ENCODE measurements around the gene CLIC5.

CLIC5 gene

DNA sequence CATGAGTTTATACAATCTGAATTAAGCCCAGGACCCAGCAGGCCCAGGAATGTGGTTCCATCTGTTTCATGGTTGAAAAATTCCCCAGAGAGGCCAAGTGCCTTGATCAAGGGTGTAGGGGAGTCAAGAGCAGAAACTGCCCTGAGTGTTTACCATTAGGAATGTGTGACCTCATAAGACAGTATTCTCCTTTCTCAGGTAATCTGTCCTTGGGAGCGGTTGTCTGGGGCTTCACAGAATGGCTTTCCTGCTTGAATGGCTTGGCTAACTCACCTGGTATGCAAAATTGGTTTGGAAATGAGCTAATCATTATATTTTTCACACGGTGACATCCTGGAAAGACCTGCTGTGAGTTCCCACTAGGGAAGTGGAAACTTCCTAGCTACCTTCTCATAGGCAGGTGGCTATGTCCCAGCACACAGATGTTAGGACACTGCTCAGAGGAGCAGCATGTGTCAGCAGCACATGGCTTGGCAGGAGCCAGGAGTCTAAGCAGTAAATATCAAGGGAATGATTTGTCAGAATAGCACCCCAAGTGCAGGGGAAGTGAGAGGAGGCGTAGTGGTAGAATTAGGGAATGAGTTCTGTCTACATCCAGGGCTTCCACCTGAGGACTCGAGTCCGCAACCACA is 17.7 kb downstream of the CLIC5 start:
- Histone ChIP-seq H3K27me3 (ENCODE audit: control insufficient read depth in 1 of 2, insufficient read depth in 2 of 2, low read length in 2 of 2) (no peaks in the 10 kb centered on the region), H3K9me3 (ENCODE audit: control insufficient read depth in 2 of 2, low read length in 2 of 2) (no peaks in the 10 kb centered on the region), H3K36me3 (ENCODE audit: control insufficient read depth in 2 of 2, insufficient read depth in 2 of 2, low read length in 2 of 2) (no peaks in the 10 kb centered on the region), H3K4me1 (ENCODE audit: control insufficient read depth, insufficient read depth, low read length) (no peaks in the 10 kb centered on the region), H3K27ac (ENCODE audit: low read length) (no peak overlapping the region), H3K9ac (ENCODE audit: low read length in 2 of 2) (no peak overlapping the region), H3K4me3 (ENCODE audit: low read length in 2 of 2) (no peak overlapping the region)

GRCh38 chr6:45991189-45991588 is 24.5 kb downstream of the CLIC5 start:
- Histone ChIP-seq H3K4me1 (ENCODE audit: control insufficient read depth, insufficient read depth, low read length) (no peaks in the 10 kb centered on the region), H3K9ac (ENCODE audit: low read length in 2 of 2) (no peak overlapping the region), H3K4me3 (ENCODE audit: low read length in 2 of 2) (no peak overlapping the region), H3K27ac (ENCODE audit: low read length) (no peak overlapping the region), H3K9me3 (ENCODE audit: control insufficient read depth in 2 of 2, low read length in 2 of 2) (no peaks in the 10 kb centered on the region), H3K36me3 (ENCODE audit: control insufficient read depth in 2 of 2, insufficient read depth in 2 of 2, low read length in 2 of 2) (no peaks in the 10 kb centered on the region), H3K27me3 (ENCODE audit: control insufficient read depth in 1 of 2, insufficient read depth in 2 of 2, low read length in 2 of 2) (no peaks in the 10 kb centered on the region)

DNA sequence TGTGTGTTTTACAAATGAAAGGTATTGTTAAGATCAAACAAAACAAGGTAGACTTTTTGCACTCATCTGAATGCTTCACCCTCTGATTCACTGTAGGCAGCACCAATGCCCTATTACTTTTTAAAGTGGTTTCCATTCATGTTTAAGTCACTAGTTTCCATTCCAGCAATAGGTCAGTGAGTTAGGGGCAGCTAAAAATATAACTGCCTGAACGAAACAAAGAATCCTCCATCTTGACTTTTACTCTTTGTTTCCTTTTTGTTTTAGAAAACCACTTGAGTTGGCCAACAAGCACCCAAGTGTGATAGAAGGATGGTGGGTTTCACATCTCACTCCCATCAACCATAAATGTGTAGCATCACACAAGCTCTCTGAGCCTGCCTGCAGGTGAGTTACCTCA is 25.5 kb downstream of the CLIC5 start:
- Histone ChIP-seq H3K4me3 (ENCODE audit: low read length in 2 of 2) (no peak overlapping the region), H3K4me1 (ENCODE audit: control insufficient read depth, insufficient read depth, low read length) (no peaks in the 10 kb centered on the region)

GRCh38 chr6:45988635-45989034 is 27.0 kb downstream of the CLIC5 start:
- no peaks in the 10 kb centered on the region for H3K9me3 ChIP-seq (ENCODE audit: control insufficient read depth in 2 of 2, low read length in 2 of 2)
- no peaks in the 10 kb centered on the region for H3K27me3 ChIP-seq (ENCODE audit: control insufficient read depth in 1 of 2, insufficient read depth in 2 of 2, low read length in 2 of 2)
- H3K4me3 ChIP-seq (ENCODE audit: low read length in 2 of 2), result no peak overlapping the region
- H3K36me3 ChIP-seq (ENCODE audit: control insufficient read depth in 2 of 2, insufficient read depth in 2 of 2, low read length in 2 of 2), result no peaks in the 10 kb centered on the region
- no peak overlapping the region for H3K27ac ChIP-seq (ENCODE audit: low read length)
- H3K9ac ChIP-seq (ENCODE audit: low read length in 2 of 2), result no peak overlapping the region
- no peaks in the 10 kb centered on the region for H3K4me1 ChIP-seq (ENCODE audit: control insufficient read depth, insufficient read depth, low read length)

More for the DNA sequence above, 25.5 kb downstream of the CLIC5 start:
- Histone ChIP-seq H3K9me3 (ENCODE audit: control insufficient read depth in 2 of 2, low read length in 2 of 2) (no peaks in the 10 kb centered on the region), H3K36me3 (ENCODE audit: control insufficient read depth in 2 of 2, insufficient read depth in 2 of 2, low read length in 2 of 2) (no peaks in the 10 kb centered on the region), H3K27me3 (ENCODE audit: control insufficient read depth in 1 of 2, insufficient read depth in 2 of 2, low read length in 2 of 2) (no peaks in the 10 kb centered on the region), H3K9ac (ENCODE audit: low read length in 2 of 2) (no peak overlapping the region), H3K27ac (ENCODE audit: low read length) (no peak overlapping the region)

GRCh38 chr6:45987856-45988255 is 27.8 kb downstream of the CLIC5 start:
- Histone ChIP-seq H3K4me1 (ENCODE audit: control insufficient read depth, insufficient read depth, low read length) (no peaks in the 10 kb centered on the region), H3K9ac (ENCODE audit: low read length in 2 of 2) (no peak overlapping the region), H3K4me3 (ENCODE audit: low read length in 2 of 2) (no peak overlapping the region), H3K9me3 (ENCODE audit: control insufficient read depth in 2 of 2, low read length in 2 of 2) (no peaks in the 10 kb centered on the region), H3K36me3 (ENCODE audit: control insufficient read depth in 2 of 2, insufficient read depth in 2 of 2, low read length in 2 of 2) (no peaks in the 10 kb centered on the region), H3K27me3 (ENCODE audit: control insufficient read depth in 1 of 2, insufficient read depth in 2 of 2, low read length in 2 of 2) (no peaks in the 10 kb centered on the region), H3K27ac (ENCODE audit: low read length) (no peak overlapping the region)

DNA sequence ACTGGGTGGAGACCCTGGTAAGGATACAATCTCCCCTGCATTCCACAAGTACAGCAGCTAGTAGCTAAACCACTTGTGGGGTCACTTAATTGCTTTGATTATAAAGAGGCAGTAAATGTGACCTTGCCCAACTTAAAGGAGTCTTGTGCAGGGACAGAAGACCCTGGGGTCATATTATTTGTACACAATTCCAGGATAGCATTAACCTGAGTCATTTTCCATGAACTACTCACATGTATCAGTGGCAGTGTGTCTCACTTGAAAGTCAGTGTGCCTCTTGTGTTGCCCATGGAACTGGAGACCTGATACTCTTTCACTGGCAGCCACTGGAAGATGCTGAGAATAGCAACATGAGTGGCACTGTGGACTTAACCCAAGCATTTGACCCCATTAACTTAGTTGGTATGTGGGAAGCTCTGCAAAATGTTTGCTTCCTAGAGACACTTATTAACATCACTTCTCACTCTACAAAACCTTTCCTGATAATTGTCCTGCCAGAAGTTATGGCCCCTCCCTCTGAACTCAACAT is 28.9 kb downstream of the CLIC5 start:
- Histone ChIP-seq H3K4me1 (ENCODE audit: control insufficient read depth, insufficient read depth, low read length) (no peaks in the 10 kb centered on the region), H3K9ac (ENCODE audit: low read length in 2 of 2) (no peak overlapping the region), H3K9me3 (ENCODE audit: control insufficient read depth in 2 of 2, low read length in 2 of 2) (no peaks in the 10 kb centered on the region), H3K36me3 (ENCODE audit: control insufficient read depth in 2 of 2, insufficient read depth in 2 of 2, low read length in 2 of 2) (no peaks in the 10 kb centered on the region), H3K4me3 (ENCODE audit: low read length in 2 of 2) (no peak overlapping the region), H3K27me3 (ENCODE audit: control insufficient read depth in 1 of 2, insufficient read depth in 2 of 2, low read length in 2 of 2) (no peaks in the 10 kb centered on the region), H3K27ac (ENCODE audit: low read length) (no peak overlapping the region)

DNA sequence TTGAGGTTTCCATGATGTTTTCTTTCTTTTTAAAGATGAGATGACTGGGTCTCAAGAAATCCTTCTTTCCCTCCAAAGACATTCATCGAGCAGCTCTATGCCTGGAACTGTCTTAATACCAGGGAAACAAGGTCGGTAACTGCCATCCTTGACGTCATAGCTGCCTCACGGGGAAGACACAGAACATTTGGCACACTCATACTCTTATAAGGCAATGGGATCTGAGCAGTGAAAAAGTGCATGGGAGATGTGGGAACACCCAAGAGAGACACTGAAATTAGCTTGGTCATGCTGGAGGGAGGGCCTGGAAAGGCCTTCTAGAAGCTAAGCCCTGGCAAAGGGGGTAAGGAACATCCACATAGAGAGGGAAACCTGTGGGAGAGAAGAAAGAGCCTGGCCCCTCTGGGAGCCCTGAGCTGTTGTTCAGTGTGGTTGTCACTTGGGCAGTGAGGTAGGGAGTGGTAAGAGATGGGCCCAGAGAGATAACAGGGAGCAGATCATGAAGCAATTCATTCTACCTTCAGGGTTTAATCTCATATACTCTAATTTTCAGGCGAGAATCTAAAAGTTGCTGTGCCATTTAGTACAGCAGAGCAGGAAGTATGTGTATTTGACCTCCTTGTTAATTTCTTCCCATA is 30.8 kb downstream of the CLIC5 start:
- Histone ChIP-seq H3K4me3 (ENCODE audit: low read length in 2 of 2) (no peak overlapping the region), H3K4me1 (ENCODE audit: control insufficient read depth, insufficient read depth, low read length) (no peaks in the 10 kb centered on the region), H3K27me3 (ENCODE audit: control insufficient read depth in 1 of 2, insufficient read depth in 2 of 2, low read length in 2 of 2) (no peaks in the 10 kb centered on the region), H3K9ac (ENCODE audit: low read length in 2 of 2) (no peak overlapping the region), H3K36me3 (ENCODE audit: control insufficient read depth in 2 of 2, insufficient read depth in 2 of 2, low read length in 2 of 2) (no peaks in the 10 kb centered on the region), H3K27ac (ENCODE audit: low read length) (no peak overlapping the region), H3K9me3 (ENCODE audit: control insufficient read depth in 2 of 2, low read length in 2 of 2) (no peaks in the 10 kb centered on the region)

GRCh38 chr6:45984347-45984746 is 31.3 kb downstream of the CLIC5 start:
- no peak overlapping the region for H3K27ac ChIP-seq (ENCODE audit: low read length)
- H3K27me3 ChIP-seq (ENCODE audit: control insufficient read depth in 1 of 2, insufficient read depth in 2 of 2, low read length in 2 of 2), result no peaks in the 10 kb centered on the region
- no peaks in the 10 kb centered on the region for H3K36me3 ChIP-seq (ENCODE audit: control insufficient read depth in 2 of 2, insufficient read depth in 2 of 2, low read length in 2 of 2)

GRCh38 chr6:45983062-45983461 is 32.6 kb downstream of the CLIC5 start:
- Histone ChIP-seq H3K9ac (ENCODE audit: low read length in 2 of 2) (no peak overlapping the region), H3K27ac (ENCODE audit: low read length) (no peak overlapping the region), H3K4me3 (ENCODE audit: low read length in 2 of 2) (no peak overlapping the region), H3K36me3 (ENCODE audit: control insufficient read depth in 2 of 2, insufficient read depth in 2 of 2, low read length in 2 of 2) (no peaks in the 10 kb centered on the region), H3K9me3 (ENCODE audit: control insufficient read depth in 2 of 2, low read length in 2 of 2) (no peaks in the 10 kb centered on the region), H3K27me3 (ENCODE audit: control insufficient read depth in 1 of 2, insufficient read depth in 2 of 2, low read length in 2 of 2) (no peaks in the 10 kb centered on the region), H3K4me1 (ENCODE audit: control insufficient read depth, insufficient read depth, low read length) (no peaks in the 10 kb centered on the region)

More at GRCh38 chr6:45984347-45984746, 31.3 kb downstream of the CLIC5 start:
- Histone ChIP-seq H3K9ac (ENCODE audit: low read length in 2 of 2) (no peak overlapping the region), H3K4me1 (ENCODE audit: control insufficient read depth, insufficient read depth, low read length) (no peaks in the 10 kb centered on the region), H3K9me3 (ENCODE audit: control insufficient read depth in 2 of 2, low read length in 2 of 2) (no peaks in the 10 kb centered on the region), H3K4me3 (ENCODE audit: low read length in 2 of 2) (no peak overlapping the region)

DNA sequence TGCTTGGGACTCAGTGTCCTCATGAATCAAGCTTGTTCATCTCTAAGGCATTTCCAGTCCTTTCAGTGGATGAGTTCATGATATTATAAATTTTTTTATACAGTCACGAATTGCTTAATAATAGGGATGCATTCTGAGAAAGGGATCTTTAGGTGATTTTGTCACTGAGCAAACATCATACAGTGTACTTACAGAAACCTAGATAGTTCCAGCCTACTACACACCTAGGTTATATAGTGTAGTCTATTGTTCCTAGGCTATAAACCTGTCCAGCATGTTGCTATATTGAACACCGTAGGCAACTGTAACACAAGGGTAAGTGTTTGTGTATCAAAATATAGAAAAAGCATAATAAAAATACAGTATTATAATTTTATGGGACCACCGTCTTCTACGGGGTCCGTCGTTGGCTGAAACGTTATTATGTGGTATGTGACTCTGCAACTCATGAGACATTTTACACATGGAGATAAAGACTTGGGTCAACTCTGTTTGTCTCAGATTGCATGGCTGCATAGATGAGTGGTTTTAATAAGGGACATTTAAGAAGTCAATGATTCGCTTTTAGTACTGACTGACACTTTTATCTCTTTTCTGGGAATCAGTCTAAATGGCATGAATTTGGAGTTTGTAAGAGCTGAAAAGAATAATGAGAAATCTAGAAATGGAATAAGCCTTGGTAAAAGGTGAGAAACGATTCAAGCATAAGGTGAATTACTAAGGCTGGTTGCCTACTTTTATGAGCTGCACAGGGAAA is 33.2 kb downstream of the CLIC5 start:
- Histone ChIP-seq H3K27ac (ENCODE audit: low read length) (no peak overlapping the region), H3K36me3 (ENCODE audit: control insufficient read depth in 2 of 2, insufficient read depth in 2 of 2, low read length in 2 of 2) (no peaks in the 10 kb centered on the region)

More for the DNA sequence above, 33.2 kb downstream of the CLIC5 start:
- H3K4me1 ChIP-seq (ENCODE audit: control insufficient read depth, insufficient read depth, low read length), result no peaks in the 10 kb centered on the region
- no peaks in the 10 kb centered on the region for H3K9me3 ChIP-seq (ENCODE audit: control insufficient read depth in 2 of 2, low read length in 2 of 2)
- H3K4me3 ChIP-seq (ENCODE audit: low read length in 2 of 2), result no peak overlapping the region
- H3K27me3 ChIP-seq (ENCODE audit: control insufficient read depth in 1 of 2, insufficient read depth in 2 of 2, low read length in 2 of 2), result no peaks in the 10 kb centered on the region
- H3K9ac ChIP-seq (ENCODE audit: low read length in 2 of 2), result no peak overlapping the region

All from stomach smooth muscle (tissue), 2 donors.